Stimulated activated CD4-positive, alpha-beta T cell treated with anti-CD3 and anti-CD28 coated beads, Interleukin-15, amount 100 ng/mL, for 48 hours (primary cell): ENCODE data around the gene FNTB.

ENCODE experiments used
- DNase-seq, 2 donors: peaks; one replicate each; pipeline ENCODE4 v3.0.0-alpha.2; 2020; ENCODE audit warnings: low read depth in 2 of 2

The FNTB gene

GRCh38 chr14:64953310-64953654 is 33.4 kb upstream of the FNTB start:
- no peak for DNase-seq

- DNase-seq = no peak
Observed at GRCh38 chr14:64953661-64954060, 33.0 kb upstream of the FNTB start.

- DNase-seq = no peak
Observed at GRCh38 chr14:64954491-64955240, 32.0 kb upstream of the FNTB start.

GRCh38 chr14:64955297-64955696 is 31.4 kb upstream of the FNTB start:
- no peak for DNase-seq

GRCh38 chr14:64956697-64957406 is 29.8 kb upstream of the FNTB start:
- DNase-seq = no peak

GRCh38 chr14:64958201-64958600 is 28.5 kb upstream of the FNTB start:
- no peak for DNase-seq

- no peak for DNase-seq
Observed at GRCh38 chr14:64958743-64959142, 28.0 kb upstream of the FNTB start.

- DNase-seq = no peak
Observed at GRCh38 chr14:64960762-64961276, 25.9 kb upstream of the FNTB start.

- no peak for DNase-seq
Observed at GRCh38 chr14:64963611-64964010, 23.1 kb upstream of the FNTB start.

- DNase-seq = no peak
Observed at GRCh38 chr14:64965356-64966000, 21.2 kb upstream of the FNTB start.

GRCh38 chr14:64966976-64967375 is 19.7 kb upstream of the FNTB start:
- no peak for DNase-seq

GRCh38 chr14:64968167-64968566 is 18.5 kb upstream of the FNTB start:
- DNase-seq = no peak

- no peak for DNase-seq
Observed at GRCh38 chr14:64968651-64969050, 18.0 kb upstream of the FNTB start.

- DNase-seq = no peak
Observed at GRCh38 chr14:64970041-64970440, 16.7 kb upstream of the FNTB start.

GRCh38 chr14:64970776-64971477 is 15.8 kb upstream of the FNTB start:
- no peak for DNase-seq

GRCh38 chr14:64971491-64971942 is 15.2 kb upstream of the FNTB start:
- no peak for DNase-seq

GRCh38 chr14:64971943-64972791 is 14.5 kb upstream of the FNTB start, which contains the start of gene RAB15:
Gene RAB15, minus strand, starts transcription at chr14:64972336. Its CDS starts 260 bp downstream, at chr14:64972076.
- DNase-seq = peak; percentile 6 to 25

GRCh38 chr14:64973026-64973442 is 13.7 kb upstream of the FNTB start:
- DNase-seq = no peak

- no peak for DNase-seq
Observed at GRCh38 chr14:64973826-64974225, 12.9 kb upstream of the FNTB start.

GRCh38 chr14:64974563-64974962 is 12.1 kb upstream of the FNTB start:
- no peak for DNase-seq
